Ovary (tissue), 9 donors: Measurements from ENCODE around the gene C5orf24. TPM values are rescaled to one million over a fixed set of nuclear protein-coding genes. Genes with fewer than 3 reads are reported as not detected.
"Not testable (repeated sequence)": the region's sequence is repeated elsewhere in the genome, so short reads cannot be mapped to it uniquely, and the experiment has no call there.

ENCODE experiments used
- DNase-seq, 5 donors: peaks; one replicate each; pipeline ENCODE4 v3.0.0-alpha.2; 2019 to 2020
- H3K27ac ChIP-seq, 2 donors: fragments of 200-600 bp; one replicate each; pipeline versions ENCODE4 v1.5.1 to v1.8.0; 2019 to 2022
- H3K27me3 ChIP-seq: fragments of 200-600 bp; one replicate; pipeline ENCODE4 v1.8.0; 2022
- H3K36me3 ChIP-seq: fragments of 200-600 bp; sonication (generic); one replicate; pipeline ENCODE4 v1.5.1; 2019
- H3K4me1 ChIP-seq: one replicate; pipeline ENCODE4 v1.8.1; 2013; ENCODE audit warnings: mild to moderate bottlenecking, moderate library complexity; ENCODE audit not compliant: insufficient read depth
- H3K4me3 ChIP-seq: fragments of 200-600 bp; sonication (generic); one replicate; pipeline ENCODE4 v1.5.1; 2017
- H3K9me3 ChIP-seq, 2 donors: fragments of 200-600 bp in 1 of 2; sonication (generic) in 1 of 2; one replicate each; pipeline versions ENCODE4 v1.5.1 to v1.8.1; 2013 to 2019; ENCODE audit warnings: mild to moderate bottlenecking in 1 of 2, moderate library complexity in 1 of 2
- CTCF ChIP-seq, 3 donors: fragments of 450-650 bp in 2 of 3; fragments of 200-600 bp in 1 of 3; IDR thresholded peaks; one replicate each; pipeline versions ENCODE4 v1.5.1 to v1.8.0; 2016 to 2022; ENCODE audit warnings: antibody characterized with exemption in 3 of 3, mild to moderate bottlenecking in 1 of 3
- EP300 ChIP-seq: sonication (generic); formaldehyde crosslinking; IDR thresholded peaks from one replicate; pipeline ENCODE4 v1.6.1; 2017; ENCODE audit warnings: antibody characterized with exemption
- POLR2A ChIP-seq: fragments of 450-650 bp; IDR thresholded peaks from one replicate; pipeline ENCODE4 v1.6.1; 2017; ENCODE audit warnings: antibody characterized with exemption, mild to moderate bottlenecking, moderate library complexity
- WGBS, 3 donors: extraction: QIAGEN DNeasy Blood & Tissue Kit in 1 of 3; methylation state at CpG; one replicate each; pipeline versions ENCODE4 v1.1.5 to v1.1.7; 2013 to 2017; 5-methylcytosine and 5-hydroxymethylcytosine counted together
- intact Hi-C, 4 donors: fragments of 100-400 bp; cut with DNase I; formaldehyde crosslinking; loops; one replicate each; pipeline versions ENCODE4 v1.11.0 to v1.15.1; 2022 to 2023
- polyA plus RNA-seq, 2 donors: library from polyadenylated mRNA; stranded (reverse); fragments of 200-250 nt in 1 of 2; fragments of 350-450 nt in 1 of 2; fragmentation: Illumina TruSeq in 1 of 2; extraction: RNeasy Lipid Tissue Mini Kit (QIAGEN cat#74804) in 1 of 2; gene quantifications; one replicate each; pipeline ENCODE4 v1.2.3, GENCODE V29; 2013 to 2014
- total RNA-seq, 7 donors: library from RNA; depleted of rRNA in 2 of 7; stranded (reverse); fragments of >200 nt in 2 of 7; fragmentation: NEBNext Ultra II Directional in 3 of 7; extraction: Animal tissue kit (Norgen Biotek cat#: 25700) in 3 of 7; gene quantifications; one replicate each; pipeline versions ENCODE4 v1.1.0 to v1.2.4, GENCODE V29; 2016 to 2023
- donor health status: DM: no; HTN: no; CAD: no; lungs with moderate emphysema.
- donor health status: DM: no; HTN: no; CAD: no.
- donor health status: Bipolar disorder and iron deficiency.
- donor health status: DM: yes; HTN: yes; CAD: no.
- donor health status: DM: no; HTN: no; CAD: no.
- donor health status: DM: yes; HTN: yes; CAD: no.

Gene C5orf24
- total and polyA plus RNA-seq, 9 donors = 20.0 to 46.8 (median 36.3) TPM

GRCh38 chr5:134837530-134838181, 8.1 kb upstream of the C5orf24 start:
- H3K27ac ChIP-seq = no peak overlapping the region
- intact Hi-C loops = no loop called here
- H3K4me3 ChIP-seq = no peak overlapping the region
- DNase-seq = no peak
- 68 to 83% (median 78%) methylated on average over 3 of the region's 3 CpGs for WGBS, 3 donors
- H3K9me3 ChIP-seq = no peaks in the 10 kb centered on the region
- H3K36me3 ChIP-seq = no peaks in the 10 kb centered on the region
- no peak for TF ChIP-seq EP300
- no peak for TF ChIP-seq POLR2A
- no peak for TF ChIP-seq CTCF (IDR thresholded peaks at IDR 0.05)
- no peaks in the 10 kb centered on the region for H3K27me3 ChIP-seq
- H3K4me1 ChIP-seq = peaks cover 2% of the 10 kb centered on the region

GRCh38 chr5:134838361-134838760, 7.4 kb upstream of the C5orf24 start:
- H3K4me3 ChIP-seq, H3K27me3 ChIP-seq, H3K36me3 ChIP-seq, H3K27ac ChIP-seq, DNase-seq, H3K4me1 ChIP-seq, intact Hi-C loops, H3K9me3 ChIP-seq: not testable (repeated sequence)
- WGBS, 3 donors = 87 to 88% (median 88%) methylated on average over 9 of the region's 9 CpGs

GRCh38 chr5:134840811-134841210, 5.0 kb upstream of the C5orf24 start:
- no peaks in the 10 kb centered on the region for H3K36me3 ChIP-seq
- TF ChIP-seq EP300 (no peak), POLR2A (no peak), CTCF (IDR thresholded peaks at IDR 0.05) (no peak)
- 83 to 94% (median 85%) methylated on average over 3 of the region's 3 CpGs for WGBS, 3 donors
- intact Hi-C loops = no loop called here
- no peak for DNase-seq
- no peaks in the 10 kb centered on the region for H3K9me3 ChIP-seq
- no peaks in the 10 kb centered on the region for H3K4me1 ChIP-seq
- no peak overlapping the region for H3K4me3 ChIP-seq
- H3K27me3 ChIP-seq = no peaks in the 10 kb centered on the region
- H3K27ac ChIP-seq = no peak overlapping the region

GRCh38 chr5:134844252-134844651, 1.5 kb upstream of the C5orf24 start:
- peaks cover 1% of the 10 kb centered on the region for H3K4me1 ChIP-seq
- H3K36me3 ChIP-seq = no peaks in the 10 kb centered on the region
- no peaks in the 10 kb centered on the region for H3K27me3 ChIP-seq
- no peak overlapping the region for H3K4me3 ChIP-seq
- no peak for DNase-seq
- H3K27ac ChIP-seq = no peak overlapping the region
- TF ChIP-seq EP300 = no peak
- TF ChIP-seq CTCF (IDR thresholded peaks at IDR 0.05) = no peak
- no peak for TF ChIP-seq POLR2A
- intact Hi-C loops = no loop called here
- 87 to 92% (median 89%) methylated on average over 1 of the region's 1 CpG for WGBS, 3 donors
- H3K9me3 ChIP-seq = no peaks in the 10 kb centered on the region

- H3K9me3 ChIP-seq = no peaks in the 10 kb centered on the region
- H3K27me3 ChIP-seq = no peaks in the 10 kb centered on the region
- 3 to 6% (median 4%) methylated on average over 12 of the region's 12 CpGs for WGBS, 3 donors
- no peak for TF ChIP-seq POLR2A
- peak overlapping the region; percentile 91 for H3K4me3 ChIP-seq
- H3K4me1 ChIP-seq = peaks cover 1% of the 10 kb centered on the region
- no peak for DNase-seq
- intact Hi-C loops = loop anchor here in 1 of 4 donors (5.0 kb wide), 2 partner anchors 57 to 108 kb away; partner anchors contain the start of gene CAMLG
- H3K36me3 ChIP-seq = no peaks in the 10 kb centered on the region
- peak overlapping the region; percentile 84 for H3K27ac ChIP-seq
These were observed 375 bp upstream of the C5orf24 start for GRCh38 chr5:134845335-134845851.
